B cell (primary cell): ENCODE measurements around the gene CHAF1A.

Source experiments
- CTCF ChIP-seq: fragments of 200-600 bp; IDR thresholded peaks from one replicate; pipeline ENCODE4 v1.8.0; 2022; ENCODE audit warnings: antibody characterized with exemption, mild to moderate bottlenecking
- EZH2 ChIP-seq: IDR thresholded peaks from 2 replicates; pipeline ENCODE4 v1.6.1; 2012; ENCODE audit warnings: borderline replicate concordance, low read depth, mild to moderate bottlenecking, moderate library complexity, low read length; ENCODE audit not compliant: insufficient read depth, poor library complexity, severe bottlenecking

- TF ChIP-seq CTCF (no peak), EZH2 (no peak)
Observed at GRCh38 chr19:4467835-4468234, 65.4 kb downstream of the CHAF1A start.
